Cardiac fibroblast (primary cell): ENCODE measurements around the gene ARL16.
A peak's percentile ranks its signal among the peaks of the same experiment; 100 is the strongest.

Source experiments
- DNase-seq, 2 donors: peaks; one replicate each; pipeline versions ENCODE4 v3.0.0 to v3.0.0-alpha.2; 2010; ENCODE audit warnings: low read depth in 2 of 2
- H3K4me3 ChIP-seq, 2 donors: replicated peaks in 1 of 2; 1 replicate in 1 of 2; 2 replicates in 1 of 2; pipeline ENCODE4 v1.5.1; 2011; ENCODE audit warnings: low read depth in 2 of 2, low read length in 2 of 2, mild to moderate bottlenecking in 2 of 2, moderate library complexity in 1 of 2
- CTCF ChIP-seq: IDR thresholded peaks from one replicate; pipeline ENCODE4 v1.5.1; 2011; ENCODE audit warnings: low read depth, mild to moderate bottlenecking, low read length, inconsistent platforms

The ARL16 gene

GRCh38 chr17:81662002-81662401, 21.6 kb downstream of the ARL16 start:
- TF ChIP-seq CTCF: no peak
- H3K4me3 ChIP-seq: no peak overlapping the region
- no peak for DNase-seq

GRCh38 chr17:81660441-81660840, 23.2 kb downstream of the ARL16 start:
- TF ChIP-seq CTCF: no peak
- H3K4me3 ChIP-seq: no peak overlapping the region
- DNase-seq: no peak

- TF ChIP-seq CTCF: no peak
- DNase-seq: no peak
- no peak overlapping the region for H3K4me3 ChIP-seq
Measured at GRCh38 chr17:81659038-81659437, 24.6 kb downstream of the ARL16 start.

- DNase-seq: peak in 1 of 2 donors; percentile 22
- no peak for TF ChIP-seq CTCF
- H3K4me3 ChIP-seq: no peak overlapping the region
Measured at GRCh38 chr17:81656835-81657234, 26.8 kb downstream of the ARL16 start.

GRCh38 chr17:81656118-81656743, 27.4 kb downstream of the ARL16 start, which contains the start of gene PDE6G:
Gene PDE6G, minus strand, starts transcription at chr17:81656542. Its CDS starts 3,237 bp downstream, at chr17:81653305.
- no peak for DNase-seq
- no peak for TF ChIP-seq CTCF
- no peak within 1 kb of the TSS for H3K4me3 ChIP-seq

- no peak for TF ChIP-seq CTCF
- H3K4me3 ChIP-seq: no peak overlapping the region
- DNase-seq: no peak
Measured at GRCh38 chr17:81655378-81656117, 28.0 kb downstream of the ARL16 start.
